ENCODE measurements around the gene LRIG1.

DNA sequence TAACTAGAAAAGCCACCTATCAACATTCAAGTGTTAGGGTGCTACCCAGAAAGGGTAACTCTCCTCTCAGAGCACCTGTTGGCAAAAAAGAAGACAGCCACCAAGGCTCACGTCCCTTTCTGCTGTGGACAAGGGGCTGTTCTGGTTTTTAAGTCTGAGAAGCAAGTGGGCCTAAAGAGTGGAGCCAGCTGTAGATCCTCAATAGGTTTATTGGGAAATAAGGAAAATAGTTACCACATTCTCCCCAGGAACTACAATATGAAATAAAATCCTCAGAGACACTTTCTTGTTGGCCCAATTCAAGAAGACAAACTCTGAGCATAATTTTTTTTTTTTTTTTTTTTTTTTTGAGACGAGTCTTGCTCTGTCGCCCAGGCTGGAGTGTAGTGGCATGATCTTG is 35.8 kb downstream of the LRIG1 start:
- TF ChIP-seq TCF4 (CRISPR knock-in tag; IDR thresholded peaks at IDR 0.05; ENCODE audit: borderline replicate concordance) (no peak), ARNTL (CRISPR knock-in tag; IDR thresholded peaks at IDR 0.05; ENCODE audit: borderline replicate concordance, low read depth) (no peak), CSDC2 (CRISPR knock-in tag; IDR thresholded peaks at IDR 0.05) (no peak), ZNF565 (CRISPR knock-in tag; conservative IDR thresholded peaks at IDR 0.05; ENCODE audit: low read depth) (no peak)
- TF ChIP-seq, protein P1, sequence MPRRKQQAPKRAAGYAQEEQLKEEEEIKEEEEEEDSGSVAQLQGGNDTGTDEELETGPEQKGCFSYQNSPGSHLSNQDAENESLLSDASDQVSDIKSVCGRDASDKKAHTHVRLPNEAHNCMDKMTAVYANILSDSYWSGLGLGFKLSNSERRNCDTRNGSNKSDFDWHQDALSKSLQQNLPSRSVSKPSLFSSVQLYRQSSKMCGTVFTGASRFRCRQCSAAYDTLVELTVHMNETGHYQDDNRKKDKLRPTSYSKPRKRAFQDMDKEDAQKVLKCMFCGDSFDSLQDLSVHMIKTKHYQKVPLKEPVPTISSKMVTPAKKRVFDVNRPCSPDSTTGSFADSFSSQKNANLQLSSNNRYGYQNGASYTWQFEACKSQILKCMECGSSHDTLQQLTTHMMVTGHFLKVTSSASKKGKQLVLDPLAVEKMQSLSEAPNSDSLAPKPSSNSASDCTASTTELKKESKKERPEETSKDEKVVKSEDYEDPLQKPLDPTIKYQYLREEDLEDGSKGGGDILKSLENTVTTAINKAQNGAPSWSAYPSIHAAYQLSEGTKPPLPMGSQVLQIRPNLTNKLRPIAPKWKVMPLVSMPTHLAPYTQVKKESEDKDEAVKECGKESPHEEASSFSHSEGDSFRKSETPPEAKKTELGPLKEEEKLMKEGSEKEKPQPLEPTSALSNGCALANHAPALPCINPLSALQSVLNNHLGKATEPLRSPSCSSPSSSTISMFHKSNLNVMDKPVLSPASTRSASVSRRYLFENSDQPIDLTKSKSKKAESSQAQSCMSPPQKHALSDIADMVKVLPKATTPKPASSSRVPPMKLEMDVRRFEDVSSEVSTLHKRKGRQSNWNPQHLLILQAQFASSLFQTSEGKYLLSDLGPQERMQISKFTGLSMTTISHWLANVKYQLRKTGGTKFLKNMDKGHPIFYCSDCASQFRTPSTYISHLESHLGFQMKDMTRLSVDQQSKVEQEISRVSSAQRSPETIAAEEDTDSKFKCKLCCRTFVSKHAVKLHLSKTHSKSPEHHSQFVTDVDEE (CRISPR knock-in tag; IDR thresholded peaks at IDR 0.05): no peak
